RWPE1 (cell line): ENCODE results near the gene GTF3C5.

Experiments
- CTCF ChIA-PET: fragments of 350-600 bp; sonication (Branson Sonifier 250); formaldehyde crosslinking; extraction: SDS; loops from one replicate; lab custom pipeline; 2021; lab: Yijun Ruan, JAX
- POLR2A ChIA-PET: fragments of 400-600 bp; formaldehyde crosslinking; extraction: SDS; loops from one replicate; lab custom pipeline; 2020; ENCODE audit warnings: antibody characterized with exemption; ENCODE audit not compliant: low non-redundant PET; lab: Yijun Ruan, JAX
- DNase-seq: peaks from one replicate; pipeline ENCODE4 v3.0.0; 2012; ENCODE audit warnings: low spot score
- H3K27ac ChIP-seq: fragments of 450-650 bp; 2 replicates; pipeline ENCODE4 v1.5.1; 2017
- TF ChIP-seq, protein P1 (sequence below): fragments of 450-650 bp; conservative IDR thresholded peaks from 2 replicates; pipeline ENCODE4 v1.5.1; 2017; ENCODE audit warnings: low read depth, mild to moderate bottlenecking

GTF3C5 gene

DNA sequence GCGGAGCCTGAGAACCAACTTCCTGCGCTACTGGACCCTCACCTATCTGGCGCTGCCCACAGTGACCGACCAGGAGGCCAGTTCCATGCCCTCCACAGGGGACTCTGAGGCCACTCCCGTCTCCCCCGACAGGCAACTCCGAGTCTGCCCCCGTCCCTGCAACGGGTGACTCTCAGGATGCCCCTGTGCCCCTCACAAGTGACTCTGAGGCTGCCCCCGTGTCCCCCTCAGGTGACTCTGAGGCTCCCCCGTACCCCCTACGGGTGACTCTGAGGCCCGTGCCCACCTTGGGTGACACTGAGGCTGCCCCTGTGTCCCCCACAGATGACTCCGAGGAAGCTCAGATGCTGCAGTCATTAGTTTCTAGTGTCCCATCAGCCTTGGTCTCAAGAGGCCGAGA is 56.1 kb downstream of the GTF3C5 start:
- CTCF ChIA-PET: no interaction called here
- H3K27ac ChIP-seq: no peak overlapping the region
- POLR2A ChIA-PET: no interaction called here
- TF ChIP-seq, protein P1, sequence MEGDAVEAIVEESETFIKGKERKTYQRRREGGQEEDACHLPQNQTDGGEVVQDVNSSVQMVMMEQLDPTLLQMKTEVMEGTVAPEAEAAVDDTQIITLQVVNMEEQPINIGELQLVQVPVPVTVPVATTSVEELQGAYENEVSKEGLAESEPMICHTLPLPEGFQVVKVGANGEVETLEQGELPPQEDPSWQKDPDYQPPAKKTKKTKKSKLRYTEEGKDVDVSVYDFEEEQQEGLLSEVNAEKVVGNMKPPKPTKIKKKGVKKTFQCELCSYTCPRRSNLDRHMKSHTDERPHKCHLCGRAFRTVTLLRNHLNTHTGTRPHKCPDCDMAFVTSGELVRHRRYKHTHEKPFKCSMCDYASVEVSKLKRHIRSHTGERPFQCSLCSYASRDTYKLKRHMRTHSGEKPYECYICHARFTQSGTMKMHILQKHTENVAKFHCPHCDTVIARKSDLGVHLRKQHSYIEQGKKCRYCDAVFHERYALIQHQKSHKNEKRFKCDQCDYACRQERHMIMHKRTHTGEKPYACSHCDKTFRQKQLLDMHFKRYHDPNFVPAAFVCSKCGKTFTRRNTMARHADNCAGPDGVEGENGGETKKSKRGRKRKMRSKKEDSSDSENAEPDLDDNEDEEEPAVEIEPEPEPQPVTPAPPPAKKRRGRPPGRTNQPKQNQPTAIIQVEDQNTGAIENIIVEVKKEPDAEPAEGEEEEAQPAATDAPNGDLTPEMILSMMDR: no peak
- DNase-seq: no peak

DNA sequence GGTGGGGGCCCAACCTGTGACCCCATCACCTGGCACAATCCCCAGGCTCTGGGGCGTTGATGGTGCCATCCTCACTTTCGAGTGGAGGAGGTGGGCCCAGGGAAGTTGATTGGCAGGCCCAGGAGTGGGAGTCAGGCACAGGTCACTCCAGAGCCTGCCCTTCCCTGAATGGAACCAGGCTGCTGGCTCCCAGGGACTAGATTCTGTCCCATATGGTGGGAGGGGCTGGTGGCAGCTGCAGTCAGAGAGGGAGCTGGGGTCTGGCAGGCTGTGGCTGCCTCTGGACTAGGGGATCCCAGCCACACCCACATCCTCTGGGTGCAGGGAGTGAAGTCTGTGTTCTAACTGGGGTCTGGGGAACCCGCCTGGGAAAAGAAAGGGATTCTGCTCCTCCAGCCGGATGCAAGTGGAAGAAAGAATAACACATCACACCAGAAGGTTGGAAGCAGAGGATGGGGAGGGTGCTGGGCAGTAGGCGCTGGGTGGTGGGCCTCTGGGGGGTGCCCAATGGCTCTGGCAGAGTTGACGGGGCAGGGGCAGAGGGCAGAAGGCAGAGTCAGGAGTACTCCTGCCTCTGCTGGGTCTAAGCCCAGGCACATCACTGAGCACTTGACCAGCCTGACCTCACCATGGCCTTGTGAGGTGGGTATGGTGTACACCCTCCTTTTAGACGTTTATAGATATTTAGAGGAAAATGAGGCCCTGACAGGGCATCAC is 56.8 kb downstream of the GTF3C5 start:
- no peak for DNase-seq

DNA sequence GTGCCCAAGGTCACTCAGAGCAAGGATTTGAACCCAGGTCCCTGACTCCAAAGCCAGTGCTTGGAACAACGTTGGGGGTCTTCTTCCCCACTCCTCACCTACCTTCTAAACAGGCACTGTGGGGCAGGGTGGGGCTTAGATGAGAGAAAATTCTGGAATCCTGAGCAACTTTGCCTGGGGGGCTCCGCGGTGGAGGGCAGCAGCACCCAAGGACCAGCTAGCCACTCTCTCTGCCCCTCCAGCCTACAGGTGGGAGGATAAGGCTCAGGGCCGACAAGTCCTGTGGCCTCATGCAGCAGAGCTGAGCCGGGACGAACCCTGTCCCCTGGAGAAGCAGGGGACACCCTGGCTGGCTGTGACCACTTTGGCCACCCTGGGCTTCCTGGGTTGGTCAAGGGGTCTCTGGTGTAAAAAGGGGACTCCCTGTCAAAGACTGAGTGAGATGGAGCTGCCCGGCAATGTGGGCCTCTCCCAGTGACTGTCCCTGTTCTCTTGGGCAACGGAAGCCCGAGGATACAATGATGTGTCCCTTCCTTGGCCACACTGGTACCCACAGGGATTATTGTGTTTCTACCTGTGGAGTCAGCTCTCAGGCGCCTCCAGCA is 57.5 kb downstream of the GTF3C5 start:
- POLR2A ChIA-PET: no interaction called here
- TF ChIP-seq, protein P1: no peak
- CTCF ChIA-PET: interaction anchor here (0.7 to 1.0 kb wide), 2 partner anchors 15 to 40 kb away, joined by 3 to 6 read pairs; no protein-coding TSS in a partner anchor
- no peak for DNase-seq
- no peak overlapping the region for H3K27ac ChIP-seq

More for the DNA sequence above, 56.8 kb downstream of the GTF3C5 start:
- TF ChIP-seq, protein P1: no peak
- POLR2A ChIA-PET: no interaction called here
- CTCF ChIA-PET: interaction anchor here (1.0 kb wide), 1 partner anchor 39 kb away, joined by 6 read pairs; no protein-coding TSS in a partner anchor
- no peak overlapping the region for H3K27ac ChIP-seq

DNA sequence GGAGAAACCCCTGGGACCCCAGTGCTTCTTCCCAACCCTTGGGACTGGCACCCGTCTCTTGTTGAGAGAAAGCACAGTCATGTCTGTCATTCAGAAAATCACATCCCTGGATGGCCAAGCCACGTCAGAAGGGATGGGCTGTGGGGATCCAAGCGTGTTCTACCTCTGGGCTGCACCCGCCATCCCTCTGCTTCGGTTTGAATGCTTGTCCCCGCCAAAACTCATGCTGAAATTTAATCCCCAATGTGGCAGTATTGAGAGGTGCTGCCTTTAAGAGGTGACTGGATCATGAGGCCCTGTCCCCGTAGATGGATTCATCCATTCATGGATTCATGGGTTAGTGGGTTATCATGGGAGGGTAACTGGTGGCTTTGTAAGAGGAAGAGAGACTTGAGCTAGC is 58.0 kb downstream of the GTF3C5 start:
- ChIA-PET CTCF (interaction anchor here (0.6 to 1.0 kb wide), 3 partner anchors 14 to 41 kb away, joined by 3 to 6 read pairs (median 4); no protein-coding TSS in a partner anchor), POLR2A (no interaction called here)
- H3K27ac ChIP-seq: no peak overlapping the region
- TF ChIP-seq, protein P1: no peak
- no peak for DNase-seq

DNA sequence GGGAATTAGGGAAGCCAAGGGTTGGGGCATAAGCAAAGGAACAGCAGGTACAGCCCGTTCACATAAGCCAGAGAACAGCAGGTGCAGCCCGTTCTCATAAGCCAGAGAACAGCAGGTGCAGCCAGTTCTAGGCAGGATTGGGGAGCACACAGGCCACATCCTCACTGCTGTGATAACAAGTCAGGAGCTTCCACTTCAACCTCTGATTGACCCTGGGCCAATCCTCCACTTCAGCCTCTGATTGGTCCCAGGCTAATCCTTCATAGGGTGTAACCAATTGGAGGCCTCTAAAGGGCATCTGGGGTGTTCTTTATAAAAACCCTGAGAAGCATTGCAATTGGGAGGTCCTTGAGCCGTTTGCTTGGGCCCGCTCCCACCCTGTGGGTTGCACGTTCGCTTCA is 58.5 kb downstream of the GTF3C5 start:
- no peak for DNase-seq
- ChIA-PET CTCF (interaction anchor here (0.6 to 0.7 kb wide), 2 partner anchors 14 to 119 kb away, joined by 4 read pairs; no protein-coding TSS in a partner anchor), POLR2A (no interaction called here)
- H3K27ac ChIP-seq: no peak overlapping the region
- TF ChIP-seq, protein P1: no peak

DNA sequence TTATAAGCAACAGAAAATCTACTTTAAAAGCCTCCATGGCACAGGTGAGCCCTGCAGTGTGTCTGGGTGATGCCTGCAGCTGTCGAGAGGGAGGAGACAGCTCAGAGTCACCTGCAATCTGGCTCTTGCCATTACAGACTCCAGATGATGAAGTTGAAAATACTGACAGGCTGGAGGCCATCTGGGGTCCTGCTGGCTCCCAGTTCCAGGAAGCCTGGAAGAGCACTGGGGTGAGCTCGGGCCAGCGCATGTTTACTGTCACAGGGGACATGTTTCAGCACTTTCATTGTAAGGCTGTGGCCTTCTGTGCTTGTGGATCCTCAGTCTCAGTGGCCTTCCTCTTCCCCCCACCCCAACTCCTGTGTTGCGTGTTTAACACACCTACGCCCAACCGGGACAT is 59.4 kb downstream of the GTF3C5 start:
- CTCF ChIA-PET: no interaction called here
- no peak overlapping the region for H3K27ac ChIP-seq
- DNase-seq: no peak
- TF ChIP-seq, protein P1: no peak
- POLR2A ChIA-PET: no interaction called here
